SU-DHL-6 (cell line): ENCODE results near the gene RAC2.

Experiments used
- H2AFZ ChIP-seq: fragments of 200-600 bp; sonication (generic); 2 replicates; pipeline ENCODE4 v1.6.1; 2014; ENCODE audit warnings: low read depth, mild to moderate bottlenecking, moderate library complexity, mixed read lengths, antibody characterized with exemption, low read length; ENCODE audit not compliant: severe bottlenecking
- H3F3A ChIP-seq: fragments of 200-600 bp; shearing (Covaris generic); 2 replicates; pipeline ENCODE4 v1.6.0; 2016; ENCODE audit warnings: antibody characterized with exemption, mild to moderate bottlenecking; ENCODE audit not compliant: insufficient read depth
- H3K27ac ChIP-seq: fragments of 200-600 bp; sonication (generic); 2 replicates; pipeline ENCODE4 v1.5.1; 2016; ENCODE audit warnings: low read depth, mild to moderate bottlenecking, low read length, moderate library complexity, mixed read lengths
- H3K27me3 ChIP-seq: fragments of 200-600 bp; sonication (generic), shearing (Covaris generic); 2 replicates; pipeline ENCODE4 v1.6.0; 2014; ENCODE audit warnings: mild to moderate bottlenecking, low read length
- H3K36me3 ChIP-seq: fragments of 200-600 bp; sonication (generic); 2 replicates; pipeline ENCODE4 v1.6.1; 2014; ENCODE audit warnings: mild to moderate bottlenecking, low read length, mixed read lengths
- H3K4me2 ChIP-seq: fragments of 300-600, 200-600 bp; shearing (Covaris generic), sonication (generic); 2 replicates; pipeline ENCODE4 v1.6.0; 2014; ENCODE audit warnings: low read length, low read depth, mild to moderate bottlenecking; ENCODE audit not compliant: poor library complexity, severe bottlenecking
- H3K4me3 ChIP-seq: fragments of 200-600 bp; sonication (generic); 2 replicates; pipeline ENCODE4 v1.5.1; 2014; ENCODE audit warnings: antibody characterized with exemption, low read length, mild to moderate bottlenecking, mixed read lengths; ENCODE audit not compliant: insufficient read depth, poor library complexity, severe bottlenecking
- H3K79me2 ChIP-seq: fragments of 200-600 bp; sonication (generic); 2 replicates; pipeline ENCODE4 v1.6.1; 2014; ENCODE audit warnings: mild to moderate bottlenecking, low read length, moderate library complexity; ENCODE audit not compliant: insufficient read depth
- H3K9ac ChIP-seq: fragments of 200-600 bp; sonication (generic); 2 replicates; pipeline ENCODE4 v1.7.0; 2014; ENCODE audit warnings: mild to moderate bottlenecking, low read length
- H3K9me2 ChIP-seq: fragments of 200-600 bp; sonication (generic); replicated peaks from 2 replicates; pipeline ENCODE4 v1.6.1; 2014; ENCODE audit warnings: low read length; ENCODE audit not compliant: insufficient read depth
- H3K9me3 ChIP-seq: fragments of 200-600 bp; sonication (generic); 2 replicates; pipeline ENCODE4 v1.6.1; 2014; ENCODE audit warnings: low read length, mixed read lengths; ENCODE audit not compliant: insufficient read depth
- H4K20me1 ChIP-seq: fragments of 200-600 bp; sonication (generic); 2 replicates; pipeline ENCODE4 v1.6.1; 2014; ENCODE audit warnings: low read depth, mild to moderate bottlenecking, antibody characterized with exemption, low read length, moderate library complexity, mixed read lengths
- EZH2phosphoT487 ChIP-seq: fragments of 200-600 bp; sonication (generic), shearing (Covaris generic); conservative IDR thresholded peaks from 2 replicates; pipeline ENCODE4 v1.6.1; 2018; ENCODE audit warnings: mild to moderate bottlenecking, antibody characterized with exemption, low read length, moderate library complexity, mixed read lengths
- TF ChIP-seq, protein P1 (sequence below): fragments of 200-600 bp; sonication (generic); IDR thresholded peaks from one replicate; pipeline ENCODE4 v1.5.1; 2017; ENCODE audit warnings: antibody characterized with exemption, mild to moderate bottlenecking, low read length, moderate library complexity; ENCODE audit not compliant: insufficient read depth, poor library complexity, severe bottlenecking

RAC2 gene

DNA sequence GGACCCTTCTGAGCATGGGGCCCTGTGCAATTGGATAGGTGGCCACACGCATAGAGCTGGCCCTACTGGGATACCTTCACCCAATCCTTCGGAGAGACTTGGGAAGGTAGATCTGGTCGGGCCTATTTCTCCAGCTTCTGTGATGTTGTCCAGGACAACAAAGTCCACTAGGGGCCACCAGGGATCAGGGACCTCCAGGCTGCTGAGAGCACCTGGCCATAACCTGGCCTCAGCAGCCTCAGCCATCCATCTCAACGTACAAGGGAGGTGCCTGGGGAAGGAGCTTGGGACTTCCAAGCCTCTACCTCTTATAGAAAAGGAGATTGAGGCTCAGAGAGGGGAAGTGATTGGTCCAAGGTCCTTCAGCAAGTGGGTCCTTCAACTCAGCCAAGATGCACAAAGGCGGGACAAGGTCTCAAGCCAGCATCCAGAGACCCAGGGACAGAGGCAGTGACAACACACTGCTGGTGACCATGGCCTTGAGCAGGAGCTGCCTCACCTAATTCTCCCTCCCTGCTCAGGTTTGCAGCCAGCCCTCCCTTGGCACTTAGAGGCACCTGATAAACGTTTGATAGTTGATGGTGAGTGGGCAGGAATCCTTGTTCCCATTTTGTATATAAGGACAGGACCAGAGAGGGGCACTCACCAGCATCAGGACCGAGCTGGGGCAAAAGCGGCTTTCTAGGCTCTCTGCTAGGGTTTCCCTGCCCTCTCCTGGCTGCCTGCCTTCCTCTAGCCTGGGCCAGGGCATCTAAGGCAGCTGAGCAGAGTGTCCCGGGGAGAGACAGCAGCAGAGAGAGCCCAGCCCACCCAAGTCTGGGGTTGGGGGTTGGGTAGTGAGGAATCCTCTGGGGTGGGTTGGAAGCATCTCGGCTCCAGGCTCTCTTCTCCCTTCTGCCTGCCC is 4.5 kb downstream of the RAC2 start:
- no peaks in the 10 kb centered on the region for H4K20me1 ChIP-seq
- H3K9me3 ChIP-seq: no peaks in the 10 kb centered on the region
- H2AFZ ChIP-seq: no peak overlapping the region
- H3F3A ChIP-seq: peaks cover 16% of the 10 kb centered on the region
- H3K27me3 ChIP-seq: no peaks in the 10 kb centered on the region
- H3K4me3 ChIP-seq: no peak overlapping the region
- no peak overlapping the region for H3K27ac ChIP-seq
- no peaks in the 10 kb centered on the region for H3K9me2 ChIP-seq
- TF ChIP-seq, protein P1, sequence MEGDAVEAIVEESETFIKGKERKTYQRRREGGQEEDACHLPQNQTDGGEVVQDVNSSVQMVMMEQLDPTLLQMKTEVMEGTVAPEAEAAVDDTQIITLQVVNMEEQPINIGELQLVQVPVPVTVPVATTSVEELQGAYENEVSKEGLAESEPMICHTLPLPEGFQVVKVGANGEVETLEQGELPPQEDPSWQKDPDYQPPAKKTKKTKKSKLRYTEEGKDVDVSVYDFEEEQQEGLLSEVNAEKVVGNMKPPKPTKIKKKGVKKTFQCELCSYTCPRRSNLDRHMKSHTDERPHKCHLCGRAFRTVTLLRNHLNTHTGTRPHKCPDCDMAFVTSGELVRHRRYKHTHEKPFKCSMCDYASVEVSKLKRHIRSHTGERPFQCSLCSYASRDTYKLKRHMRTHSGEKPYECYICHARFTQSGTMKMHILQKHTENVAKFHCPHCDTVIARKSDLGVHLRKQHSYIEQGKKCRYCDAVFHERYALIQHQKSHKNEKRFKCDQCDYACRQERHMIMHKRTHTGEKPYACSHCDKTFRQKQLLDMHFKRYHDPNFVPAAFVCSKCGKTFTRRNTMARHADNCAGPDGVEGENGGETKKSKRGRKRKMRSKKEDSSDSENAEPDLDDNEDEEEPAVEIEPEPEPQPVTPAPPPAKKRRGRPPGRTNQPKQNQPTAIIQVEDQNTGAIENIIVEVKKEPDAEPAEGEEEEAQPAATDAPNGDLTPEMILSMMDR: no peak
- TF ChIP-seq EZH2phosphoT487: no peak
- H3K36me3 ChIP-seq: no peaks in the 10 kb centered on the region; the same call in 1 of the 2 replicates
- H3K9ac ChIP-seq: no peak overlapping the region
- H3K4me2 ChIP-seq: no peak overlapping the region
- peaks cover 37% of the 10 kb centered on the region for H3K79me2 ChIP-seq

DNA sequence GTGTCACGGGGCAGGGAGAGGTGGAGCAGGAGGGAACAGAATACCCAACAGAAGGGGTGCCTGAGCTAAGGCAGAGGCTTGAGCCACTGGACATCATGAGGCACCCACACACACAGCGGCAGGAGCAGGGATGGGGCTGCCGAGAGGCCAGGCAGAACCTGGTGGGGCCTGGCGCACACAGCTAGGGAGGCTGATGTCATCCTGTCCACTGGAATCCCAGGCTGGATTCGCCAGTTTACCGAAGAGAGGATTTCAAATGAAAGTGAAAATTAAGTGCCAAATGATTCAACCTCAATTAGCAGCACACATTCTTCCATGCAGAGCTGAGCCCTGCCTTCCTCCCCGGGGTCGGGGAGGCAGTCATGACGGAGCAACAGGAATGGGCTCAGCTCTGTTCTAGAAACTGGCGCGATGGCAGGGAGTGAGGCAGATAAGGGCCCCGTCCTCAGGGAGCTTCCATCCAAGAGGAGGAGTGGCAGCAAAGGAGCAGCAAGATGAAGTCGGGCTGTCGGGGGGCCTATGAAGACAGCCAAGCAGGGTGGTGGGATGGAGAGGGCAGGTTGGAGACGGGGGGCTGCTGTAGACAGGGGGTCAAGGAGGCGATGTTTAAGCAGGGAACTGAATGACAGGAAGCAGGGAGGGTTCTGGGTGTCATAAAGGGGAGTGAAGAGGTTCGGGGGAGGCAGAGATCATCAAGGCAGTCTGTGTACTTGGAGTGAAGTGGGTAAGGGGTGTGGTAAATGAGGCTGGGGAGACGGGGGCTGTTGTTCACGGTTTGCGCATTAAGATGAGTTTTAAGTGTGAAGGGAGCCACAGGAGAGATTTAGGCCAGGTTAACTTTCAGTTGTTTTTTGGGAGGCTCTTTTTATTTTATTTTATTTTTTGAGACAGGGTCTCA is 6.4 kb downstream of the RAC2 start:
- Histone ChIP-seq H2AFZ (no peak overlapping the region), H3K4me3 (no peak overlapping the region), H3K9me2 (no peaks in the 10 kb centered on the region), H3K9me3 (no peaks in the 10 kb centered on the region), H3K79me2 (peaks cover 23% of the 10 kb centered on the region), H3K27ac (no peak overlapping the region), H3K36me3 (no peaks in the 10 kb centered on the region; the same call in 1 of the 2 replicates), H3F3A (peaks cover 7% of the 10 kb centered on the region), H3K9ac (no peak overlapping the region), H3K4me2 (no peak overlapping the region), H3K27me3 (no peaks in the 10 kb centered on the region), H4K20me1 (no peaks in the 10 kb centered on the region)
- TF ChIP-seq, protein P1: no peak
- TF ChIP-seq EZH2phosphoT487: no peak

DNA sequence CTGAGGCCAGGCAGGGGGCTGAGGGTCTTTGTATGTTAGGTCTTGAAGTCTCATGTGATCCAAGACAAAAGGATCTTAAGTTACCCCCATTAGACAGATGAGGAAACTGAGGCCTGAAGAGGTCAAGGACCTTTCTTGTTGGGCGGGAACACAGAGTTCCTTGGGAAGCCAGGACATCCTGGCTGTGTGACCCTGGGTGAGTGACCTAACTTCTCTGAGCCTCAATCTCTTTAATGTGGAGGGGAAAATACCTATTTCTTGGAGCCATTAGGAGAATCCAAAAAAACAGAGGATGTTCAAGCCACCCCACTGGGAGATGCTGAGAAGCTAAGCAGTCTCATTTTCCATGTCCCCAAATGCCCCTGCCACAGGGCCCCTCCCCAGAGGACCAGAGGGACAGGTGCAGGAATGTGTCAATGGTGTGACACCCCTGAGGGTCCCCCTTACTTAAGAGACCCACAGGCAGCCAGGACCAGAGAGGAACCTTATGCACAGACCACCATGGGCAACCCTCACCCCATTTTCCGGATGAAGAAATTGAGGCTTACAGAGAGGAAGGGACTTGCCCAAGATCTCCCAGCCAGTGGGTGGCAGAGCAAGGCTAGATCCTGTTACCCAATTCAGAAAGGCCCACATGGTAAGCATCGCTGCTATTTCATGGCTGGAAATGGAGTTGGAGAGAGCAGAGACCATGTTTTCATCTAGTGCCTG is 8.0 kb downstream of the RAC2 start:
- H3K4me2 ChIP-seq: no peak overlapping the region
- no peaks in the 10 kb centered on the region; the same call in 1 of the 2 replicates for H3F3A ChIP-seq
- H3K4me3 ChIP-seq: no peak overlapping the region

More for the DNA sequence above, 8.0 kb downstream of the RAC2 start:
- Histone ChIP-seq H3K9ac (no peak overlapping the region), H4K20me1 (no peaks in the 10 kb centered on the region), H3K27me3 (no peaks in the 10 kb centered on the region), H3K9me2 (no peaks in the 10 kb centered on the region), H2AFZ (no peak overlapping the region), H3K79me2 (peaks cover 9% of the 10 kb centered on the region), H3K36me3 (no peaks in the 10 kb centered on the region; the same call in 1 of the 2 replicates), H3K9me3 (no peaks in the 10 kb centered on the region), H3K27ac (0 out of 2 replicates have a peak overlapping the region, but pooled peaks have one; percentile 12)
- no peak for TF ChIP-seq EZH2phosphoT487
- TF ChIP-seq, protein P1: no peak
